ENCODE results near the gene PPP2R3B. TPM values are rescaled to one million over a fixed set of nuclear protein-coding genes. Genes with fewer than 3 reads are reported as not detected.
"Not testable (repeated sequence)": the region's sequence is repeated elsewhere in the genome, so short reads cannot be mapped to it uniquely, and the experiment has no call there.

The PPP2R3B gene
- total RNA-seq, 1 donor from 2014 or later = 53.4 TPM

- no peaks in the 10 kb centered on the region for H3K9me3 Mint-ChIP-seq
- H3K27me3 Mint-ChIP-seq = no peaks in the 10 kb centered on the region
- no peak overlapping the region for H3K27ac Mint-ChIP-seq
- no peak overlapping the region for H3K4me3 Mint-ChIP-seq
- H3K4me1 Mint-ChIP-seq (ENCODE audit: unreplicated experiment) = no peaks in the 10 kb centered on the region
- DNase-seq (ENCODE audit: extremely low spot score, unreplicated experiment) = no peak
- no peak for TF ChIP-seq CTCF (conservative IDR thresholded peaks at IDR 0.05)
- peaks cover 16% of the 10 kb centered on the region for H3K36me3 Mint-ChIP-seq
Measured at GRCh38 chrX:310621-311155, 76.0 kb downstream of the PPP2R3B start.

GRCh38 chrX:308821-309520 lies 77.7 kb downstream of the PPP2R3B start:
- H3K9me3 Mint-ChIP-seq = no peaks in the 10 kb centered on the region
- no peak overlapping the region for H3K4me3 Mint-ChIP-seq
- H3K27ac Mint-ChIP-seq = no peak overlapping the region
- H3K36me3 Mint-ChIP-seq = peaks cover 23% of the 10 kb centered on the region
- no peak for TF ChIP-seq CTCF (conservative IDR thresholded peaks at IDR 0.05)
- no peak for DNase-seq (ENCODE audit: extremely low spot score, unreplicated experiment)
- no peaks in the 10 kb centered on the region for H3K27me3 Mint-ChIP-seq
- no peaks in the 10 kb centered on the region for H3K4me1 Mint-ChIP-seq (ENCODE audit: unreplicated experiment)

DNA sequence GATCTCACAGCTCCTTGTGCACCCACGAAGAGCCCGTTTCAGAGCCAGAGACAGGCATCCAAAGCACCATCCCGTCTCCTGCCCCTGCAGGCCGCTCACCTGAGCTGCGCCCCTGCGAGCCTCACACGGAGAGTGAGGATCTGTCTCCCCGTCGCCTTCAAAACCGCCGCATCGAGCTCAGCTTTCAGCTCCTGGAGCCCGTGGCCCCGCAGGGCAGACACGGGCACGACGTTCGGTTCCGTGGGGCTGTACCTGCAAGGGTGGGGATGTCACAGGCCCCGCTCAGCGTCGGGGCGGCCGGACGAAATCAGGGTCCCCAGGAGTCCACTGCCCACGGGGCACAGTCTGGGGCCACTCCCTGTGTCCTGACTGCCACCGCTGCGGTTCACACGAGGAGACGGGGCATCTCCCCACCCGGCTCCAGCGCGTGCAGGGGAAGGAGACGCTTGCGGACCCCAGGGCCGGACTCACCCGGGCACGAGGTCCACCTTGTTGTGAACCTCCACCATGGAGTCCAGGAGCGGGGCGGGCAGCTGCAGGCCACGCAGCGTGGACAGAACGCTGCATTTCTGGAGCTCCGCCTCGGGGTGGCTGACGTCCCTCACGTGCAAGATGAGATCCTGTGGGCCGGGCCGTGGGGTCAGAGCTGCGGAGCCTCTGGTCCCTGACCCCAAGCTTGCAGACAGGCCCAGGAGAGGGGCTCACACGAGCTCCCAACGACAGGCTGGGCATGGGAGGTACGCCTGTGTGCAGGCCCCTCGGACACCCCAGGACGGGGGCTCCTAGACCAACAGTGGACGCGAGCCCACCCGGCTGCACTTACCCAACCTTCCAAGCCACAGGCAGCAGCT lies 79.2 kb downstream of the PPP2R3B start:
- no peaks in the 10 kb centered on the region for H3K9me3 Mint-ChIP-seq
- peak; percentile 43 for TF ChIP-seq CTCF (conservative IDR thresholded peaks at IDR 0.05)
- H3K4me3 Mint-ChIP-seq = no peak overlapping the region
- H3K36me3 Mint-ChIP-seq = peaks cover 25% of the 10 kb centered on the region
- no peak for DNase-seq (ENCODE audit: extremely low spot score, unreplicated experiment)
- no peaks in the 10 kb centered on the region for H3K4me1 Mint-ChIP-seq (ENCODE audit: unreplicated experiment)
- H3K27me3 Mint-ChIP-seq = no peaks in the 10 kb centered on the region
- H3K27ac Mint-ChIP-seq = no peak overlapping the region

- peaks cover 20% of the 10 kb centered on the region for H3K36me3 Mint-ChIP-seq
- H3K9me3 Mint-ChIP-seq; DNase-seq (ENCODE audit: extremely low spot score, unreplicated experiment); H3K4me3 Mint-ChIP-seq; H3K27ac Mint-ChIP-seq; H3K4me1 Mint-ChIP-seq (ENCODE audit: unreplicated experiment); H3K27me3 Mint-ChIP-seq: not testable (repeated sequence)
Measured at GRCh38 chrX:306614-307251, 80.0 kb downstream of the PPP2R3B start.

GRCh38 chrX:305781-306613 lies 80.7 kb downstream of the PPP2R3B start:
- H3K9me3 Mint-ChIP-seq; H3K4me3 Mint-ChIP-seq; H3K27me3 Mint-ChIP-seq; H3K4me1 Mint-ChIP-seq (ENCODE audit: unreplicated experiment); H3K27ac Mint-ChIP-seq; DNase-seq (ENCODE audit: extremely low spot score, unreplicated experiment): not testable (repeated sequence)
- H3K36me3 Mint-ChIP-seq = peaks cover 20% of the 10 kb centered on the region

DNA sequence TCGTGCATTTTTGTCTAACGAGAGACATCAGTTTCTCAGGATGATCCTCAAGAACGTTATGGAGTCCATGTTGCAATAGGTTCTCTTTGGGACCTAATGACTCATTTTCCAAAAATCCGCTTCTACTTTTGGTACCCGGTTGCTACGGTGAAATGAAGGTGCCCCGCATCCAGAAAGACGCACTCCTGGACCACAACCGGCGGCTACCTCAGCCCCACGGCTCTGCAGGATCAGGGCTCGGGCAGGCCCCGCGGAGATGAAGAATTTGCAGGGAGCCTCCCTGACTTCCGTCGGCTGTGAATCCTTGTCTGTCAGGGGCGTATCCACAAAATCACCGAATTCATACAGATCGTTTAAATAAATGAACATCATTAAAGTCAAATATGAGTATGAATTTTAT lies 83.7 kb downstream of the PPP2R3B start:
- Mint-ChIP-seq H3K4me3 (no peak overlapping the region), H3K4me1 (ENCODE audit: unreplicated experiment) (no peaks in the 10 kb centered on the region), H3K27ac (no peak overlapping the region), H3K27me3 (no peaks in the 10 kb centered on the region), H3K36me3 (peaks cover 20% of the 10 kb centered on the region), H3K9me3 (no peaks in the 10 kb centered on the region)
- DNase-seq (ENCODE audit: extremely low spot score, unreplicated experiment) = no peak
- TF ChIP-seq CTCF (conservative IDR thresholded peaks at IDR 0.05) = no peak

Data from type B pancreatic cell (in vitro differentiated cells).